HCT116 (cell line): Measurements from ENCODE around the gene KLF2. TPM values are rescaled to one million over a fixed set of nuclear protein-coding genes. Genes with fewer than 3 reads are reported as not detected.

Experiments used
- ATAC-seq: fragments of 200-7000 bp; cut with Tn5 transposase; 2 replicates; pipeline ENCODE4 v1.9.1; 2020; ENCODE audit warnings: mild to moderate bottlenecking, moderate library complexity
- BruUV-seq: library from RNA; stranded (reverse); fragments of 400-500 nt; replicated peaks from 2 replicates; lab custom pipeline; 2021; lab: Mats Ljungman, UMichigan
- CTCF ChIA-PET: fragments of 300-600 bp; sonication (Branson Sonifier 250); formaldehyde crosslinking; loops from one replicate; lab custom pipeline; 2021; ENCODE audit warnings: antibody characterized with exemption; lab: Charles Lee
- POLR2A ChIA-PET: fragments of 300-600, 350-600 bp; sonication (Branson Sonifier 250); formaldehyde crosslinking; loops from one replicate; lab custom pipeline; 2021; ENCODE audit warnings: antibody characterized with exemption; lab: Charles Lee
- RAD21 ChIA-PET, 2 experiments: fragments of 300-600 bp; sonication (Branson Sonifier 250); formaldehyde crosslinking; loops; one replicate each; lab custom pipeline; 2023; ENCODE audit warnings: low total read pairs in 2 of 2; ENCODE audit not compliant: uncharacterized antibody in 2 of 2, unreplicated experiment in 2 of 2, low non-redundant PET in 1 of 2; lab: Charles Lee
- DNase-seq: peaks from one replicate; pipeline ENCODE4 v3.0.0-alpha.2; 2010; ENCODE audit warnings: low read depth, low spot score
- H2AFZ ChIP-seq: fragments of 200-600 bp; shearing (Covaris generic), sonication (generic); 2 replicates; pipeline ENCODE4 v1.6.1; 2017; ENCODE audit warnings: low read depth, mixed run types, mixed read lengths, antibody characterized with exemption, low read length; ENCODE audit not compliant: poor library complexity, severe bottlenecking
- H3K27ac ChIP-seq: 2 replicates; pipeline ENCODE4 v1.5.1; 2012; ENCODE audit warnings: low read depth, low read length
- H3K27me3 ChIP-seq: fragments of 200-600 bp; sonication (generic); 2 replicates; pipeline ENCODE4 v1.6.1; 2016; ENCODE audit warnings: mixed run types, low read length, mixed read lengths; ENCODE audit not compliant: insufficient read depth
- H3K36me3 ChIP-seq, 2 experiments: fragments of 200-500 bp in 1 of 2; fragments of 200-600 bp in 1 of 2; sonication (Bioruptor generic) in 1 of 2; sonication (generic) in 1 of 2; 2 replicates each; pipeline versions ENCODE4 v1.5.1 to v1.6.1; 2014 to 2016; ENCODE audit warnings: low read length in 2 of 2, inconsistent platforms in 1 of 2, mixed read lengths in 1 of 2, mixed run types in 1 of 2; ENCODE audit not compliant: insufficient read depth in 2 of 2, control insufficient read depth in 1 of 2
- H3K4me1 ChIP-seq, 2 experiments: fragments of 200-600 bp in 1 of 2; sonication (generic) in 1 of 2; 2 replicates each; pipeline versions ENCODE4 v1.5.1 to v1.6.1; 2012 to 2017; ENCODE audit warnings: low read length in 2 of 2, inconsistent platforms in 1 of 2, mild to moderate bottlenecking in 1 of 2, mixed read lengths in 1 of 2, mixed run types in 1 of 2, moderate library complexity in 1 of 2; ENCODE audit not compliant: insufficient read depth in 2 of 2, control insufficient read depth in 1 of 2
- H3K4me2 ChIP-seq: fragments of 200-600 bp; sonication (generic); 2 replicates; pipeline ENCODE4 v1.6.1; 2017; ENCODE audit warnings: mixed run types, low read length, mixed read lengths
- H3K4me3 ChIP-seq, 2 experiments: fragments of 200-600 bp in 1 of 2; sonication (generic) in 1 of 2; replicated peaks in 1 of 2; 2 replicates each; pipeline ENCODE4 v1.5.1; 2011 to 2016; ENCODE audit warnings: low read length in 2 of 2, control low read depth in 1 of 2, low read depth in 1 of 2, mild to moderate bottlenecking in 1 of 2, mixed read lengths in 1 of 2, mixed run types in 1 of 2
- H3K79me2 ChIP-seq: fragments of 200-600 bp; sonication (generic); 2 replicates; pipeline ENCODE4 v1.6.1; 2017; ENCODE audit warnings: mild to moderate bottlenecking, mixed run types, low read length, moderate library complexity, mixed read lengths; ENCODE audit not compliant: insufficient read depth
- H3K9ac ChIP-seq: fragments of 200-600 bp; sonication (generic); 2 replicates; pipeline ENCODE4 v1.6.1; 2016; ENCODE audit warnings: low read length, mixed read lengths
- H3K9me2 ChIP-seq: fragments of 200-600 bp; sonication (generic), shearing (Covaris generic); 2 replicates; pipeline ENCODE4 v1.6.1; 2017; ENCODE audit warnings: mixed run types, mild to moderate bottlenecking, moderate library complexity; ENCODE audit not compliant: insufficient read depth
- H3K9me3 ChIP-seq, 2 experiments: fragments of 200-500 bp in 1 of 2; fragments of 200-600 bp in 1 of 2; sonication (Bioruptor generic) in 1 of 2; sonication (generic) in 1 of 2; 2 replicates each; pipeline ENCODE4 v1.6.1; 2014 to 2017; ENCODE audit warnings: low read length in 2 of 2, mixed read lengths in 2 of 2, inconsistent platforms in 1 of 2, low read depth in 1 of 2, mild to moderate bottlenecking in 1 of 2, mixed run types in 1 of 2, moderate library complexity in 1 of 2; ENCODE audit not compliant: control insufficient read depth in 1 of 2, insufficient read depth in 1 of 2
- H4K20me1 ChIP-seq: fragments of 200-600 bp; sonication (generic), shearing (Covaris generic); 2 replicates; pipeline ENCODE4 v1.6.1; 2017; ENCODE audit warnings: mixed run types, mild to moderate bottlenecking, moderate library complexity; ENCODE audit not compliant: insufficient read depth
- ATF3 ChIP-seq: IDR thresholded peaks from 2 replicates; pipeline ENCODE4 v1.6.1; 2012
- CBX3 ChIP-seq: IDR thresholded peaks from 2 replicates; pipeline ENCODE4 v1.6.1; 2012; ENCODE audit warnings: low read depth
- CEBPB ChIP-seq: IDR thresholded peaks from 2 replicates; pipeline ENCODE4 v1.6.1; 2012; ENCODE audit warnings: low read depth
- EGR1 ChIP-seq: IDR thresholded peaks from 2 replicates; pipeline ENCODE4 v1.6.1; 2012; ENCODE audit warnings: low read depth
- ELF1 ChIP-seq: IDR thresholded peaks from 2 replicates; pipeline ENCODE4 v1.6.1; 2012; ENCODE audit warnings: low read depth, borderline replicate concordance
- EZH2 ChIP-seq: fragments of 200-600 bp; sonication (generic); IDR thresholded peaks from 2 replicates; pipeline ENCODE4 v1.6.1; 2017; ENCODE audit warnings: antibody characterized with exemption, mixed run types
- JUND ChIP-seq: IDR thresholded peaks from 2 replicates; pipeline ENCODE4 v1.6.1; 2012
- POLR2A ChIP-seq: IDR thresholded peaks from 2 replicates; pipeline ENCODE4 v1.7.0; 2011; ENCODE audit warnings: borderline replicate concordance; ENCODE audit not compliant: insufficient read depth, insufficient read length; ENCODE audit errors: extremely low read depth
- RAD21 ChIP-seq: IDR thresholded peaks from 2 replicates; pipeline ENCODE4 v1.6.1; 2012; ENCODE audit warnings: low read depth, mild to moderate bottlenecking
- SIN3A ChIP-seq: IDR thresholded peaks from 2 replicates; pipeline ENCODE4 v1.6.1; 2012; ENCODE audit warnings: low read depth
- SRF ChIP-seq: IDR thresholded peaks from 2 replicates; pipeline ENCODE4 v1.6.1; 2012; ENCODE audit warnings: low read depth
- YY1 ChIP-seq: IDR thresholded peaks from 2 replicates; pipeline ENCODE4 v1.6.1; 2011; ENCODE audit warnings: low read length, low read depth, moderate library complexity, mild to moderate bottlenecking; ENCODE audit not compliant: insufficient replicate concordance; ENCODE audit errors: extremely low read depth
- ZBTB33 ChIP-seq: IDR thresholded peaks from 2 replicates; pipeline ENCODE4 v1.6.1; 2011; ENCODE audit warnings: mild to moderate bottlenecking, low read length, moderate library complexity; ENCODE audit not compliant: insufficient replicate concordance; ENCODE audit errors: extremely low read depth
- ZNF274 ChIP-seq: fragments of 200-500 bp; sonication (Bioruptor generic); IDR thresholded peaks from 2 replicates; pipeline ENCODE4 v1.6.1; 2014; ENCODE audit warnings: mild to moderate bottlenecking, low read depth, low read length, inconsistent platforms
- intact Hi-C: fragments of 100-400 bp; cut with micrococcal nuclease; formaldehyde crosslinking; loops from 2 replicates; pipeline ENCODE4 v1.10.0; 2022
- total RNA-seq: library from RNA; stranded (reverse); gene quantifications from one replicate; pipeline ENCODE4 v1.2.1, GENCODE V29; 2021; ENCODE audit not compliant: unreplicated experiment
- TF ChIP-seq, protein P1 (sequence below): IDR thresholded peaks from 2 replicates; pipeline ENCODE4 v1.6.1; 2012; ENCODE audit warnings: low read depth

KLF2 gene
- total RNA-seq, 1 experiment from 2014 or later, result 39.4 TPM

GRCh38 chr19:16364231-16364865, 39.7 kb downstream of the KLF2 start (continued):
- no peak for TF ChIP-seq ZBTB33
- TF ChIP-seq POLR2A, result no peak
- TF ChIP-seq RAD21, result no peak
- TF ChIP-seq, all 23 proteins: peak for 0

GRCh38 chr19:16365300-16365996, 40.8 kb downstream of the KLF2 start:
- H3K27me3 ChIP-seq, result no peaks in the 10 kb centered on the region
- no peaks in the 10 kb centered on the region for H3K9me2 ChIP-seq
- no peak overlapping the region for H3K9ac ChIP-seq
- no TSS peak for BruUV-seq
- no peaks in the 10 kb centered on the region for H3K4me1 ChIP-seq
- H3K79me2 ChIP-seq, result no peaks in the 10 kb centered on the region
- H2AFZ ChIP-seq, result no peak overlapping the region
- CTCF ChIA-PET, result interaction anchor here (1.5 kb wide), 1 partner anchor 21 kb away, joined by 4 read pairs; no protein-coding TSS in a partner anchor
- H3K27ac ChIP-seq, result no peak overlapping the region
- H3K4me3 ChIP-seq, result no peak overlapping the region
- DNase-seq, result no peak
- H3K9me3 ChIP-seq, result no peaks in the 10 kb centered on the region
- H3K4me2 ChIP-seq, result no peak overlapping the region
- POLR2A ChIA-PET, result no interaction called here
- H3K36me3 ChIP-seq, result no peaks in the 10 kb centered on the region; a peak in 1 of 4 replicates
- intact Hi-C loops, result no loop called here
- no peaks in the 10 kb centered on the region for H4K20me1 ChIP-seq
- no peak for ATAC-seq
- RAD21 ChIA-PET, result no interaction called here
- TF ChIP-seq RAD21, result no peak
- no peak for TF ChIP-seq ZNF274
- no peak for TF ChIP-seq EGR1
- no peak for TF ChIP-seq ELF1
- TF ChIP-seq YY1, result no peak
- no peak for TF ChIP-seq ZBTB33
- TF ChIP-seq CEBPB, result no peak
- no peak for TF ChIP-seq ATF3
- no peak for TF ChIP-seq SRF
- no peak for TF ChIP-seq POLR2A
- TF ChIP-seq JUND, result no peak
- no peak for TF ChIP-seq CBX3
- TF ChIP-seq, protein P1, sequence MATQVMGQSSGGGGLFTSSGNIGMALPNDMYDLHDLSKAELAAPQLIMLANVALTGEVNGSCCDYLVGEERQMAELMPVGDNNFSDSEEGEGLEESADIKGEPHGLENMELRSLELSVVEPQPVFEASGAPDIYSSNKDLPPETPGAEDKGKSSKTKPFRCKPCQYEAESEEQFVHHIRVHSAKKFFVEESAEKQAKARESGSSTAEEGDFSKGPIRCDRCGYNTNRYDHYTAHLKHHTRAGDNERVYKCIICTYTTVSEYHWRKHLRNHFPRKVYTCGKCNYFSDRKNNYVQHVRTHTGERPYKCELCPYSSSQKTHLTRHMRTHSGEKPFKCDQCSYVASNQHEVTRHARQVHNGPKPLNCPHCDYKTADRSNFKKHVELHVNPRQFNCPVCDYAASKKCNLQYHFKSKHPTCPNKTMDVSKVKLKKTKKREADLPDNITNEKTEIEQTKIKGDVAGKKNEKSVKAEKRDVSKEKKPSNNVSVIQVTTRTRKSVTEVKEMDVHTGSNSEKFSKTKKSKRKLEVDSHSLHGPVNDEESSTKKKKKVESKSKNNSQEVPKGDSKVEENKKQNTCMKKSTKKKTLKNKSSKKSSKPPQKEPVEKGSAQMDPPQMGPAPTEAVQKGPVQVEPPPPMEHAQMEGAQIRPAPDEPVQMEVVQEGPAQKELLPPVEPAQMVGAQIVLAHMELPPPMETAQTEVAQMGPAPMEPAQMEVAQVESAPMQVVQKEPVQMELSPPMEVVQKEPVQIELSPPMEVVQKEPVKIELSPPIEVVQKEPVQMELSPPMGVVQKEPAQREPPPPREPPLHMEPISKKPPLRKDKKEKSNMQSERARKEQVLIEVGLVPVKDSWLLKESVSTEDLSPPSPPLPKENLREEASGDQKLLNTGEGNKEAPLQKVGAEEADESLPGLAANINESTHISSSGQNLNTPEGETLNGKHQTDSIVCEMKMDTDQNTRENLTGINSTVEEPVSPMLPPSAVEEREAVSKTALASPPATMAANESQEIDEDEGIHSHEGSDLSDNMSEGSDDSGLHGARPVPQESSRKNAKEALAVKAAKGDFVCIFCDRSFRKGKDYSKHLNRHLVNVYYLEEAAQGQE, result no peak
- no peak for TF ChIP-seq SIN3A
- no peak for TF ChIP-seq EZH2
